NCI-H345 treated with DMSO at 0.1 percent for 48 hours (cell line): ENCODE measurements around the gene TMEM164.

Source experiments
- DNase-seq: peaks from one replicate; lab custom pipeline; 2025; ENCODE audit not compliant: unreplicated experiment; lab: John Stamatoyannopoulos, UW

Gene TMEM164

GRCh38 chrX:110159865-110160264 is 157.0 kb downstream of the TMEM164 start:
- no peak for DNase-seq

GRCh38 chrX:110161361-110161686 is 158.4 kb downstream of the TMEM164 start:
- DNase-seq, result no peak

DNA sequence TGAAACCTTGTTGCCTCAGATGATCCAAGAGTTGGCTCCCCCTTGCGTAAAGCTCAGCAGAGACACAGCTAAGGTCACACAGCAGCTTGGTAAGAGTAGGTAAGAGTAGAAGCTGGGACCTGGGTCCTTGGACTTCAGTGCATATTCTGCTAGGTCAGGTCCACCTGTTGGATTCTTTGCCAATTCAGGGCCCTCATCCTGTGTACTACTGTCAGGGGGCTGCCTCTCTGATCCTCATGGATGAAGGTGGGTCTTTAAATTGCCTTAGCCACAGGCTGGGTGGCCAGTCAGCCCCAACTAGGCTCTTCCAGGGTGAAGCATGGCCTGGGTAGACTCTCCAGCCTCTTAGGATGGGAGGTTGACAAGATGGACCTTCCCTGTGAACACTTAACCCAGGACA is 159.2 kb downstream of the TMEM164 start:
- DNase-seq, result no peak

- no peak for DNase-seq
These were observed 160.0 kb downstream of the TMEM164 start for GRCh38 chrX:110162867-110163266.

GRCh38 chrX:110163488-110163887 is 160.6 kb downstream of the TMEM164 start:
- no peak for DNase-seq

- DNase-seq, result no peak
These were observed 165.1 kb downstream of the TMEM164 start for GRCh38 chrX:110167952-110168451.

DNA sequence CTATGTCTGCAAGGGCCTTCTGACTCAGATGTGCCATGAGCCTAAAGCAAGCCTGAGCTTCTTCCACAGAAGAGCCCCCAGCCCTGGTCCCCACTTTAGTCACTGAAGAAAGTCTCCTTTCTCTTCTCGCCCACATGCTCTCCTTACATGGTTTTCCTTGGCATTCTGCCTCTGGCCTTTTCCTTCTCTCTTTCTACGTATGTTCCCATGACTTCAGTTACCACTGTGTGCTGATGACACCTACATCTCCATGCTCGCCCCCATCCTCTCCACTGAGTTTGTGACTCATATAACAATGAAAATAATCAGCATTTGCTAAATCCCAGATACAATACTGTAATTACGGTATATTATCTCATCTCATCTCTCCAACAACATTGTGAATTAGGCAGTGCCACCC is 165.7 kb downstream of the TMEM164 start:
- no peak for DNase-seq

DNA sequence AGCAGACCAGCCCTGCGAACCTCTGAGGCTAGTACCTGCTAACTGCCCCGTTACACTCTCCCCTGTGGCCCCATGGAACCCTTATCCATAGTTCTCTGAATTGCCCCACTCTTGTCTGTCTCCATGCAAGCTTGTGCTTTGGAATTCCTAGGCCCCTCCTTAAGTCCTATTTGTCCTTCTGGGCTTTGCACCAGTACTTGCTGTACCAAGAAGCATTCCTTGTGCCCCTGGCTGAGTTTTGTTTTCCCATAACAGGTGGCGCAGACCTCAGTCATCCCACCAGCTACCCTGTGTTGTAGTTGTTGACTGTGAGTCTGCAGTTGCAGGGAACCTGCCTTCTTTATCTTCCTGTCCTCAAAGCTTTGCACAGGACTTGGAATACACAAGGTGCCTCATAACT is 167.1 kb downstream of the TMEM164 start:
- no peak for DNase-seq

- no peak for DNase-seq
These were observed 168.5 kb downstream of the TMEM164 start for GRCh38 chrX:110171442-110171841.

GRCh38 chrX:110172215-110172614 is 169.3 kb downstream of the TMEM164 start:
- no peak for DNase-seq

DNA sequence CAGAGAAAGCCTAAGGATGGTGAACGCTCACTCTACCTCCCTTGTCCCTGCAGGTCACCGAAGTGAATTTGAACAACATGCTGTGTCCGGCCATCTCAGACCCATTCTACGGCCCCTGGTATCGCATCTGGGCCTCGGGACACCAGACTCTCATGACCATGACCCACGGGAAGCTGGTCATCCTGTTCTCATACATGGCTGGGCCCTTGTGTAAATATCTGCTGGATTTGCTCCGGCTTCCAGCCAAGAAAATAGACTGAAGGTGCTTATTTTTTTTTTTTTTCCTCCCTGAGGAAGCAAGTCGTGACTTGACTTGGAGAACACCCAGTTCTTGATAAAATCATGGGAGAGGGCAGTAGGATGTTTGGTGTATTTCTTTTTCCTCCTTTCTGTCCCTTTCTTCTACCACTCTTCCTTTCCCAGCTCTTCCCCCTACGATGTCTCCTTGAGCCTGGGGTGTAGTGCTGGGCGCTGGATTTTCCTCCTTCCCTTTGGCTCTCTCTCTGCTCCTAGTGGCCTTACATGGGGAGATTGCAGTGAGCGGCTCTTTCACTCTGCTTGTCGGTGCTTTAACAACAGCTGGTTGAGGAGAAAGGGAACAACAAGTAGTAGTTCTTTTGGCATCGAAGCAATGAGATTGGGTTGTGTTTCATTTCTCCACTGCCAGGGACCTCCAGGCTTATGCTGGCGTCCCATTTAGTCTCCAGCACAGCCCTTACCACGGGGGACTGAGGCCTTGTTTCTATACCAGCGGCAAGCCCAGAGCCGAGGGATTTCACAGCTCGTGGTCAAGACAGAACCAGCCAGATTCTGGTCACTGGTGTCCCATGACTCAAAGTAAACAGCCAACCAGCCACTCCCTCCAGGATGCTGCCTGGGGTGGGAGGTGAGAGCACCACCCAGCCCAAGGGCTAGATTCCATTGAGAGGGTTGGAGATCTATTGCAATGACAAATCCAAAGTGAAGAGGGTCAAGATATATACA is 170.6 kb downstream of the TMEM164 start:
- DNase-seq, result no peak

- no peak for DNase-seq
These were observed 172.2 kb downstream of the TMEM164 start for GRCh38 chrX:110175146-110175545.

GRCh38 chrX:110175696-110176095 is 172.8 kb downstream of the TMEM164 start:
- DNase-seq, result no peak

DNA sequence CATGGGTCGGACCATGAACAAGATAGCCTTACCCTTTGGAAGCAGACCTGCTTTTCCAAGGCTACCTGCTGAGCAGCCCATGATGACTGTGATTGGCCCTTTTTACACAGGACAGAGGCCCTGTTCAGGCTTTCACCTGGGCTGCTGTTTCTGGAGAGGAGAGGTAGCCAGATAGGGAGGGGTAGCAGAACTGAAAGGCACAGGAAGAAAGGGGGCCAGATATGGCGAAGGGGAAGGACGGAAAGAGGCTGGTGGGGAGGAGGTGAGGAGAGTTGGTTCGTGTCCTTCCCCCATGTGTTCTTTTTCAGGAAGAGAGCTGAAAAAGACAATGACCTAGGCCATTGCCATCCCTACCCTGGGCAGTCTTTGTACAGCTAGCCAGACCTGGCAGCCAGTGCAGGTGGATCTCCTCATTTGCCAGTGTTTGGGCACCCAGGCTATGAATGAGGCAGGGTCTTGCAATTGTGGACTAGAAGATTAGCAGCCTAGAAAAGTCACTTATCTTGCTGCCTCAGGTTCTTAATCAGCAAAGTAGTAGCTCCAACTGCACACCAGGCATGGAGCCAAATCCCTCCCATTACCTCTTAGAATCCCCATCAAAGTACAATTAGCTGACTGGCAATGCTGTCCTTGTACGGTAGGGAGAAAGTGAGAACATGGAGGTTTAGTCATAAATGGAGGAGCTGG is 175.4 kb downstream of the TMEM164 start:
- no peak for DNase-seq

GRCh38 chrX:110180176-110180927 is 177.4 kb downstream of the TMEM164 start:
- DNase-seq, result no peak

GRCh38 chrX:110180928-110181310 is 178.0 kb downstream of the TMEM164 start:
- DNase-seq, result no peak

DNA sequence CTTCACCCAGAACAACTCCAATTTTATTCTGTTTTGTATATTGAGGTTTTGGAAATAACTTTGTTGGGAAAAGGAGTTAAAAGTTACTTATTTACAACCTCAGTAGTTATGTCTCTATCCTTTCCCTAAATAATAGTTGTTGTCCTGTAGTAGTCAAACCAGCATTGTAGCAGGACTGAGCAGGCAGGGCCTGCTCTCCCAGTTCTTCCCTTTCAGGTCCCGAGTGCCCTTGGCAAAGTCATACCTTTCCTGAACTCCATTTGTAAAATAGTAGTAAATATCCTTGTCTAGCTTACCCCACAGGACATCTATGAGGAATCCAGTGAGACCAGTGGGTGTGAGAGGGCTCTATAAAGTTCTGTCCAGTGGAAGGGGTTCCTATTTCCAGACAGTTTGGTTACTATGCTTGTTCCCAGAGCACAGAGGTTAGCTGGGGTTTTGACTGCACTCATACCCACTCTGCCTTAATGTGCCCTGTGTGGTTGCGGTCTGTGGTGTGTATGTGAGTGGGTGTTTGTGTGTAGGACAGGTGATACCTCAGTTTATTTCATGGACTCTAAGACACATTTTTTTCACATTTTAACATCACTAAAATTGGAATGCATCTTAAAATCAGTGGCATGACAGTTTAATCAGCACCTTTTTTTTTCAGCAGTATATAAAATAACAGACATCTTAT is 178.7 kb downstream of the TMEM164 start:
- no peak for DNase-seq

- DNase-seq, result no peak
These were observed 179.4 kb downstream of the TMEM164 start for GRCh38 chrX:110182362-110182761.

GRCh38 chrX:110182865-110183264 is 180.0 kb downstream of the TMEM164 start:
- DNase-seq, result no peak

- no peak for DNase-seq
These were observed 180.4 kb downstream of the TMEM164 start for GRCh38 chrX:110183314-110183713.
